IgD-negative memory B cell (primary cell): Measurements from ENCODE around the gene DHRS1. TPM values are rescaled to one million over a fixed set of nuclear protein-coding genes. Genes with fewer than 3 reads are reported as not detected.
A peak's percentile ranks its signal among the peaks of the same experiment; 100 is the strongest.
"Not testable (repeated sequence)": the region's sequence is repeated elsewhere in the genome, so short reads cannot be mapped to it uniquely, and the experiment has no call there.

ENCODE experiments used
- H3K27ac Mint-ChIP-seq, 3 donors: one replicate each; pipeline ENCODE4 v1.8.0; 2020 to 2022; ENCODE audit warnings: mild to moderate bottlenecking in 3 of 3, mixed read lengths in 3 of 3, moderate library complexity in 1 of 3
- H3K27me3 Mint-ChIP-seq: one replicate; pipeline ENCODE4 v1.8.0; 2021; ENCODE audit warnings: mixed read lengths
- H3K36me3 Mint-ChIP-seq: one replicate; pipeline ENCODE4 v1.8.0; 2020; ENCODE audit warnings: mild to moderate bottlenecking, mixed read lengths
- H3K4me1 Mint-ChIP-seq, 3 donors: one replicate each; pipeline ENCODE4 v1.8.0; 2020 to 2022; ENCODE audit warnings: mixed read lengths in 3 of 3, mild to moderate bottlenecking in 1 of 3
- H3K4me3 Mint-ChIP-seq, 4 donors: one replicate each; pipeline ENCODE4 v1.8.0; 2020 to 2022; ENCODE audit warnings: mild to moderate bottlenecking in 4 of 4, mixed read lengths in 4 of 4, moderate library complexity in 3 of 4
- H3K9me3 Mint-ChIP-seq, 3 donors: one replicate each; pipeline ENCODE4 v1.8.0; 2020 to 2021; ENCODE audit warnings: mixed read lengths in 3 of 3, mild to moderate bottlenecking in 1 of 3
- polyA plus RNA-seq: library from polyadenylated mRNA; unstranded; fragments of 300-500 nt; fragmentation: Illumina TruSeq; gene quantifications from one replicate; pipeline ENCODE4 v1.2.3, GENCODE V29; 2021

DHRS1 gene
- polyA plus RNA-seq, 1 donor from 2014 or later: 27.3 TPM

GRCh38 chr14:24251880-24252288, 47.7 kb downstream of the DHRS1 start:
- Mint-ChIP-seq H3K27me3 (no peaks in the 10 kb centered on the region), H3K36me3 (peaks cover 2% of the 10 kb centered on the region), H3K4me1 (peaks cover 7 to 10% (median 8%) of the 10 kb centered on the region in 3 donors), H3K27ac (peak overlapping the region in 1 of 3 donors; percentile 36), H3K4me3 (no peak overlapping the region), H3K9me3 (no peaks in the 10 kb centered on the region)

- Mint-ChIP-seq H3K9me3 (no peaks in the 10 kb centered on the region), H3K4me3 (peak overlapping the region in 1 of 4 donors; percentile 46), H3K4me1 (peaks cover 10 to 14% (median 11%) of the 10 kb centered on the region in 3 donors), H3K27ac (no peak overlapping the region), H3K36me3 (peaks cover 2% of the 10 kb centered on the region), H3K27me3 (no peaks in the 10 kb centered on the region)
These were observed 49.2 kb downstream of the DHRS1 start for GRCh38 chr14:24250354-24250753.

- H3K4me1 Mint-ChIP-seq: peaks cover 12 to 18% (median 14%) of the 10 kb centered on the region in 3 donors
- peaks cover 4% of the 10 kb centered on the region for H3K36me3 Mint-ChIP-seq
- no peaks in the 10 kb centered on the region for H3K9me3 Mint-ChIP-seq
- peak overlapping the region in 1 of 4 donors; percentile 3 for H3K4me3 Mint-ChIP-seq
- no peak overlapping the region for H3K27ac Mint-ChIP-seq
- H3K27me3 Mint-ChIP-seq: no peaks in the 10 kb centered on the region
These were observed 50.2 kb downstream of the DHRS1 start for GRCh38 chr14:24249230-24250021.

GRCh38 chr14:24247422-24247821, 52.2 kb downstream of the DHRS1 start:
- H3K4me1 Mint-ChIP-seq: peaks cover 17 to 32% (median 20%) of the 10 kb centered on the region in 3 donors
- no peaks in the 10 kb centered on the region for H3K9me3 Mint-ChIP-seq
- peaks cover 4% of the 10 kb centered on the region for H3K36me3 Mint-ChIP-seq
- peak overlapping the region; percentile 9 to 89 (median 70) for H3K4me3 Mint-ChIP-seq
- H3K27me3 Mint-ChIP-seq: no peaks in the 10 kb centered on the region
- peak overlapping the region; percentile 60 to 85 (median 64) for H3K27ac Mint-ChIP-seq

- Mint-ChIP-seq H3K4me1 (peaks cover 17 to 35% (median 22%) of the 10 kb centered on the region in 3 donors), H3K4me3 (peak overlapping the region; percentile 67 to 89 (median 78)), H3K9me3 (no peaks in the 10 kb centered on the region), H3K27me3 (no peaks in the 10 kb centered on the region), H3K27ac (peak overlapping the region; percentile 57 to 91 (median 60)), H3K36me3 (peaks cover 4% of the 10 kb centered on the region)
These were observed 52.8 kb downstream of the DHRS1 start for GRCh38 chr14:24246765-24247212.

- H3K9me3 Mint-ChIP-seq, H3K36me3 Mint-ChIP-seq, H3K27me3 Mint-ChIP-seq: not testable (repeated sequence)
- Mint-ChIP-seq H3K27ac (peak overlapping the region in 1 of 3 donors; percentile 77), H3K4me1 (peaks cover 23 to 37% (median 30%) of the 10 kb centered on the region in 3 donors), H3K4me3 (peak overlapping the region in 2 of 4 donors; percentile 55 to 88)
These were observed 54.2 kb downstream of the DHRS1 start for GRCh38 chr14:24245350-24245749.

- Mint-ChIP-seq H3K36me3 (peaks cover 2% of the 10 kb centered on the region), H3K9me3 (no peaks in the 10 kb centered on the region), H3K27ac (peak overlapping the region; percentile 98 to 100 (median 99)), H3K4me3 (peak overlapping the region; percentile 92 to 98 (median 95)), H3K27me3 (no peaks in the 10 kb centered on the region), H3K4me1 (peaks cover 38 to 45% (median 42%) of the 10 kb centered on the region in 3 donors)
These were observed 56.2 kb downstream of the DHRS1 start for GRCh38 chr14:24243336-24243836.

GRCh38 chr14:24241829-24242443, 57.6 kb downstream of the DHRS1 start:
- peaks cover 35 to 45% (median 40%) of the 10 kb centered on the region in 3 donors for H3K4me1 Mint-ChIP-seq
- no peaks in the 10 kb centered on the region for H3K9me3 Mint-ChIP-seq
- H3K27me3 Mint-ChIP-seq: no peaks in the 10 kb centered on the region
- H3K36me3 Mint-ChIP-seq: peaks cover 2% of the 10 kb centered on the region
- peak overlapping the region; percentile 92 to 98 (median 95) for H3K4me3 Mint-ChIP-seq
- peak overlapping the region; percentile 98 to 100 (median 99) for H3K27ac Mint-ChIP-seq

Other genes starting within 250 kb of the DHRS1 start
- 0.35 TPM for gene CARMIL3, start 247.8 kb downstream of the DHRS1 start, polyA plus RNA-seq
- not detected for gene CPNE6, start 228.2 kb downstream of the DHRS1 start, polyA plus RNA-seq
- 50.2 TPM for gene PCK2, start 205.5 kb downstream of the DHRS1 start, polyA plus RNA-seq
- 74.5 TPM for gene DCAF11, start 185.0 kb downstream of the DHRS1 start, polyA plus RNA-seq
- gene NRL, start 184.8 kb downstream of the DHRS1 start, polyA plus RNA-seq: 2.6 TPM
- 1.1 TPM for gene FITM1, start 169.1 kb downstream of the DHRS1 start, polyA plus RNA-seq
- 804 TPM for gene PSME1, start 163.6 kb downstream of the DHRS1 start, polyA plus RNA-seq
- gene EMC9, start 158.2 kb downstream of the DHRS1 start, polyA plus RNA-seq: 18.2 TPM
- gene PSME2, start 153.2 kb downstream of the DHRS1 start, polyA plus RNA-seq: 328 TPM
- gene RNF31, start 152.3 kb downstream of the DHRS1 start, polyA plus RNA-seq: 54.3 TPM
- gene IRF9, start 138.5 kb downstream of the DHRS1 start, polyA plus RNA-seq: 136 TPM
- 12.5 TPM for gene REC8, start 127.7 kb downstream of the DHRS1 start, polyA plus RNA-seq
- 15.8 TPM for gene IPO4, start 111.0 kb downstream of the DHRS1 start, polyA plus RNA-seq
- 25.1 TPM for gene TM9SF1, start 104.3 kb downstream of the DHRS1 start, polyA plus RNA-seq
- 0.84 TPM for gene TSSK4, start 94.1 kb downstream of the DHRS1 start, polyA plus RNA-seq
- 170 TPM for gene CHMP4A, start 86.3 kb downstream of the DHRS1 start, polyA plus RNA-seq
- 33.5 TPM for gene MDP1, start 83.7 kb downstream of the DHRS1 start, polyA plus RNA-seq
- gene NEDD8, start 67.4 kb downstream of the DHRS1 start, polyA plus RNA-seq: 273 TPM
- gene GMPR2, start 66.9 kb downstream of the DHRS1 start, polyA plus RNA-seq: 64.1 TPM
- 186 TPM for gene TINF2, start 57.2 kb downstream of the DHRS1 start, polyA plus RNA-seq
- not detected for gene TGM1, start 36.6 kb downstream of the DHRS1 start, polyA plus RNA-seq
- 37.9 TPM for gene RABGGTA, start 28.2 kb downstream of the DHRS1 start, polyA plus RNA-seq
- gene NOP9, start 70 bp upstream of the DHRS1 start, polyA plus RNA-seq: 1.6 TPM
- 19.2 TPM for gene CIDEB, start 8.2 kb upstream of the DHRS1 start, polyA plus RNA-seq
- gene LTB4R2, start 10.4 kb upstream of the DHRS1 start, polyA plus RNA-seq: 0.97 TPM
- 2.5 TPM for gene LTB4R, start 11.7 kb upstream of the DHRS1 start, polyA plus RNA-seq
- gene ADCY4, start 35.3 kb upstream of the DHRS1 start, polyA plus RNA-seq: 0.75 TPM
- gene RIPK3, start 40.2 kb upstream of the DHRS1 start, polyA plus RNA-seq: 14.8 TPM
- 0.20 TPM for gene NFATC4, start 68.4 kb upstream of the DHRS1 start, polyA plus RNA-seq
- not detected for gene NYNRIN, start 99.2 kb upstream of the DHRS1 start, polyA plus RNA-seq
- gene CBLN3, start 129.9 kb upstream of the DHRS1 start, polyA plus RNA-seq: 2.9 TPM
- gene KHNYN, start 130.2 kb upstream of the DHRS1 start, polyA plus RNA-seq: 26.5 TPM
- 94.0 TPM for gene SDR39U1, start 143.0 kb upstream of the DHRS1 start, polyA plus RNA-seq
- gene CMA1, start 208.5 kb upstream of the DHRS1 start, polyA plus RNA-seq: not detected